Measurements from ENCODE around the gene COL23A1.
A peak's percentile ranks its signal among the peaks of the same experiment; 100 is the strongest.

COL23A1 gene

GRCh38 chr5:178472138-178472537 is 118.1 kb downstream of the COL23A1 start:
- DNase-seq = no peak

GRCh38 chr5:178471711-178472110 is 118.5 kb downstream of the COL23A1 start:
- no peak for DNase-seq

GRCh38 chr5:178470760-178471025 is 119.5 kb downstream of the COL23A1 start:
- DNase-seq = no peak

GRCh38 chr5:178469975-178470759 is 120.0 kb downstream of the COL23A1 start:
- no peak for DNase-seq

GRCh38 chr5:178469011-178469974 is 120.9 kb downstream of the COL23A1 start:
- DNase-seq = no peak

GRCh38 chr5:178468196-178468685 is 122.0 kb downstream of the COL23A1 start:
- no peak for DNase-seq

GRCh38 chr5:178467568-178468195 is 122.5 kb downstream of the COL23A1 start:
- DNase-seq = peak; percentile 27

- no peak for DNase-seq
These were observed 123.0 kb downstream of the COL23A1 start for GRCh38 chr5:178467205-178467567.

GRCh38 chr5:178466342-178466741 is 123.9 kb downstream of the COL23A1 start:
- DNase-seq = no peak

- DNase-seq = no peak
These were observed 124.3 kb downstream of the COL23A1 start for GRCh38 chr5:178465861-178466288.

- no peak for DNase-seq
These were observed 124.8 kb downstream of the COL23A1 start for GRCh38 chr5:178465228-178465860.

GRCh38 chr5:178464431-178465048 is 125.7 kb downstream of the COL23A1 start:
- DNase-seq = no peak

- no peak for DNase-seq
These were observed 126.7 kb downstream of the COL23A1 start for GRCh38 chr5:178463321-178464155.

GRCh38 chr5:178462816-178463215 is 127.4 kb downstream of the COL23A1 start:
- DNase-seq = no peak

- DNase-seq = no peak
These were observed 128.1 kb downstream of the COL23A1 start for GRCh38 chr5:178462076-178462475.

- peak; percentile 39 for DNase-seq
These were observed 129.0 kb downstream of the COL23A1 start for GRCh38 chr5:178461004-178461730.

GRCh38 chr5:178460598-178460997 is 129.6 kb downstream of the COL23A1 start:
- no peak for DNase-seq

GRCh38 chr5:178460174-178460573 is 130.0 kb downstream of the COL23A1 start:
- DNase-seq = no peak

- no peak for DNase-seq
These were observed 132.1 kb downstream of the COL23A1 start for GRCh38 chr5:178458140-178458539.

- DNase-seq = no peak
These were observed 132.7 kb downstream of the COL23A1 start for GRCh38 chr5:178457471-178457870.

- DNase-seq = no peak
These were observed 134.7 kb downstream of the COL23A1 start for GRCh38 chr5:178455480-178455835.
